Fibroblast of the conjunctiva (primary cell): ENCODE measurements around the gene GIPC1.
"Not testable (repeated sequence)": the region's sequence is repeated elsewhere in the genome, so short reads cannot be mapped to it uniquely, and the experiment has no call there.

Experiments used
- DNase-seq: peaks from one replicate; pipeline ENCODE4 v3.0.0-alpha.2; 2010; ENCODE audit warnings: low read depth

GIPC1 gene, protein sequence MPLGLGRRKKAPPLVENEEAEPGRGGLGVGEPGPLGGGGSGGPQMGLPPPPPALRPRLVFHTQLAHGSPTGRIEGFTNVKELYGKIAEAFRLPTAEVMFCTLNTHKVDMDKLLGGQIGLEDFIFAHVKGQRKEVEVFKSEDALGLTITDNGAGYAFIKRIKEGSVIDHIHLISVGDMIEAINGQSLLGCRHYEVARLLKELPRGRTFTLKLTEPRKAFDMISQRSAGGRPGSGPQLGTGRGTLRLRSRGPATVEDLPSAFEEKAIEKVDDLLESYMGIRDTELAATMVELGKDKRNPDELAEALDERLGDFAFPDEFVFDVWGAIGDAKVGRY

DNA sequence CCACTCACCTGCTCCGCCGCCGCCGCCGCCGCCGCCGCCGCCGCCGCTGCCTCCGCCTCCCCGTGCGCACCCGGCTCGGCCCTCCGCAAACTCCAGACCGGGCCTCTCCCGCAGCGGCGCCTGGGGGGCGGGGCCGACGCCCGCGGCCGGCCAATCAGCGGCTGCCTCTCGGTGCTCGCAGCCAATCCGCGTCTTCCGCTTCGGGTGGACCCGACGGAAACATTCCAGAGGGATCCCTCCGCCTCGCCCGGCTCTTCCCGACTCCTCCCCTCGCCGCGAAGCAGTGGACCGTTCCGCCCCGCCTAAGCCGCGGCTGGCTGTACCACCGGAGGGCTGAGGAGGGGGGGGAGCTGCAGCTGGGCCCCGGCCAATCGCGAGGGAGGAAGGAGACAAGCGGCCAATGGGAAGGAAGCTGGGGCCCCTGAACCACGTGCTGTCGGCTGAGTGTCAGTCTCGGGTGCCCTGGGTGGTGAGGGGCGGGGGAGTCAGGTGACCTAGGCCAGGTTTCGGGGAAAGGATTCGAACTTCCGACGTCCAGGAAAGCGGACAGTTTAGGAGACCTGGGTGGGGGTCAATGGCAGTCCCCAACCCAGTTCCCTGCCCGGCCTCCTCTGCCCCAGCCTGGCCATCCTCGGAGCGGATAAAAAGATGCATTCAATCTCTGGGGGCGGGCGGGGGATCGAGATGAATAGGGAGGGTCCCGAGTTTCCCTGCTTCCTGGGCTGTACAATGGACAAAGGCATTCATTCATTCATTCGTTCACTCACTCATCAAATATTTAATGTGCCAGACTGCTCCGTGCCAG lies at the start of gene GIPC1:
Gene GIPC1, minus strand, starts transcription at position 99 of the 805 bp plus-strand sequence. CDS start 13,151 bp downstream, outside the sequence.
- peak; percentile 97 for DNase-seq

DNA sequence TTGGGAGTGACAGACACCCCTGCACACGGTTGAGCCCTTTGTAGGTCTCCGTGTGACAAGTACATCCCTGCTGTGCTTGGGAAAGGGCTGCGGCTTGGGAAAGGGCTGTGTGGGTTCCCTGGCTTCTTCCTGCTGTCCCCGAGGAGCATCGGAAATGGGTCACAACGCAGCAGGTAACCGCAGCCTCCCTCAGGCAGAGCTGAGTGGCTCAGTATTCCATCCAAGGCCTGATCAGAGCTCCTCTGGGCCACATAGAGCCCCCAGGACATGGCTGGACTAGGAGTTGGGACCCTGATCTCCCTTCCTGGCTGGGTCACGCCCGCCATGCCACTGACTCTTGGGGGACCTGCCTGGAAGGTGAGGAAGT lies 49.8 kb upstream of the GIPC1 start:
- DNase-seq: no peak

DNA sequence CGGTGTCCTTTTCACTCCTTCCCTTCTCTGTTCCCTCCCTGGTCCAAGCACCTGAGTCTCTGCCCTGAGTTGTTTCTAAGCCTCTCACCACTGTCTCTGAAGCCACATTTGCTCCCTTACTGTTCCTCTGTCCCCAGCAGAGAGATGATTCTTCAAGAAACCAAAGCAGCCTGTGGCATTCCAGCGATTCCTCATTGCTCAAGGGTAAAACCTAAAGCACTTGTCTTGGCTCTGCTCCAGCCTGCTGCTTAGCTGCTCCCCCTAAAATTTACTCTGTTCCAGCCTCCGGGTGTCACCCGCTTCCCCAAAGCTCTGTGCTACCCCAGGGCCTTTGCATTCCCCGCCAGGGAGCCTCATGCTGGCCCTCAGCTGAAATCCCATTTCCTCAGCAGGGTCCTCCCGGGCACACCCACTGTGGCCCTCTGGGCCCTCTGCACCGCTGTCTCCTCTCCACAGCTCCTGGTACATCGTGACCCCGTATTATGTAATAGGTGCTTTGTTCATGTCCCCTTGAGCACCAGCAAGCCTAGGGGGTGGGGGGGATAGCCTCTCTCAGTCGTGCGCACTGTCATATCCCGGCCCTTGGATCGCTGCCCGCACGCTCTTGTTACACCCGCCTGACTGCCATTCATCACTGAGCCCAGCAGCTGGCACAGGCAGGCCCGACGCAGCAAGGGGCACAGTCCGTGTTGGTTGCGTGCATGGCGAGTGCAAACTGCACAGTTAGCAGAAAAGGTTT lies 49.2 kb upstream of the GIPC1 start:
- DNase-seq: no peak

DNA sequence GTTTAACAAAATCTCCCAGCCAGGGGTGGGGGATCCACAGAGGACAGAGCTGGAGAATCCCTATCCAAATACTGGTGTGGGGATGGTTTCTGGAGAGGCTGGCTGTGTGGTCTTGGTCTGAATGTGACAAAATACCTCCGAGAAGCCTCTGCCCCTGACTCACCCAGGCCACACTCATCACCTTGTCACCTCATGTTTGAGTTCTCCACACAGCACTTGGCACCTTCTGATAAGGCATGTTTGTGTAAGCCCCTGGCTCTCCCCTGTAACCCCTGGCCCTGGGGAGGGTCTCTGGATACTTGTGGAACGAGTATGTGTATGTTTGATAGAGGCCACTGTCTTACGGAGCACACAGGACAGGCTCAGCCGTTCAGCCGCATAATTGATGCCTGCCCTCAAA lies 48.1 kb upstream of the GIPC1 start:
- no peak for DNase-seq

DNA sequence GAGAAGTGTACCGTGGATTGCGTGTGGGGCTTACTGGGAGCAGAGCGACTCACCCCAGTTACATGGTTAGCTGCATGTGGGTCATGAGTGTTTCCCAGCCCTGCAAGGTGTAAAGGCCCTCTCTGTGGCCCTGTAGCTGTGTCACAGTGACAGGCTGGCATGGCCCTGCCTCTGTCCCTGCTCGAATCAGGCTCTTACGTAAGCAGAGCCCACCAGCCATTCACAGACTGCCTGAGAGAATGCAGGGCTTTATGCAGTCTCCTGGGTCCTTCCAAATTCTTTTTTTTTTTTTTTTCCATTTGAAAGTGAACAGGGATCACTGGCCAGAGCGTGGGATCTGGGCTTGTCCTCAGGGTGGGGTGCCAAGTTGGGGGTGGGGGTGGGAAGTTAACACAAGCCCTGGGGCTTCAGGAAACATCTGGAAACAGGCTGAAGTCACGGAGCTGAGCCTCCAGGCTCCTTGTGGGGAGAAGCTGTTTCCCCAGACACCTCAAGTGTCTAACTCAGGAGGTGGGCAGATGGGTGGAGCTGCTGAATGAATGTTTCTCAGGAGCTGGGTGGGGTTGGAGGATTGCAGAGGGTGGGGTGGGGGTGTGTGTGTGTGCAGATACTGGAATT lies 46.9 kb upstream of the GIPC1 start:
- no peak for DNase-seq

DNA sequence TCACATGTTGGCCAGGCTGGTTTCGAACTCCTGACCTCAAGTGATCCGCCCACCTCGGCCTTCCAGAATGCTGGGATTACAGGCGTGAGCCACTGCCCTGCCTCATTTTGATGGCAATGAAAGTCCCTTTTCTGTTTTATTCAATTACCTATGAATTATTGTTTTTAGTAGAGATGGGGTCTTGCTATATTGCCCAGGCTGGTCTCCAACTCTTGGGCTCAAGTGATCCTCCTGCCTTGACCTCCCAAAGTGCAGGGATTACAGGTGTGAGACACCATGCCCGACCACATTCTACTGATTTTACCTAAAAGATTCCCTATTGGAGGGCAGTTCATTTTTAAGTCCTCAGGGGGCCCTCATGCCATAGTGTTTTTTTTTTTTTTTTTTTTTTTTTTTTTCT lies 46.1 kb upstream of the GIPC1 start:
- not testable (repeated sequence) for DNase-seq

DNA sequence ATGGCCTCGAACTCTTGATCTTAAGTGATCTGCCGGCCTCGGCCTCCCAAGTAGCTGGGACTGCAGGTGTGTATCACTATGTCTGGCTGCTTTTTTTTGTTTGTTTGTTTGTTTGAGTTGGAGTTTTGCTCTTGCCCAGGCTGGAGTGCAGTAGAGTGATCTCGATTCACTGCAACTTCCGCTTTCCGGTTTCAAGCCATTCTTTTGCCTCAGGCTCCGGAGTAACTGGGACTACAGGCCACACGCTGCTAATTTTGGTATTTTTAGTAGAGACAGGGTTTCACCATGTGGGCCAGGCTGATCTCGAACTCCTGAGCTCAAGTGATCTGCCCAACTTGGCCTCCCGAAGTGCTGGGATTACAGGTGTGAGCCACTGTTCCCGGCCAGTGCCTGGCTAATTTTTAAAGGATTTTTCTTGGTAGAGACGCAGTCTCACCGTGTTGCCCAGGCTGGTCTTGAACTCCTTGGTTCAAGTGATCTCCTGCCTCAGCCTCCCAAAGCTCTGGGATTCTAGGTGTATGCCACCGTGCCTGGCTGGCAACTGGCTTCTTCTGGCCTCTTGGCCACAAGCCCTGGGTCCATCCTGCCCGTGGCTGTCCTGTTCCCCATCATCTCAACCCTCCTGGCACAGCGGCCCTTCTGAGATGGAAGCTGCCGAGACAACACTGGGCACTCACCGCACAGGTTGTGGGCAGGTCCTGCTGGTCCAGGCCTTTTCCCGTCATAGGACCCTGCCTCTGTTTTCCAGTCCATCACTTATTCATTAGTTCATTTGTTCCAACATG lies 45.0 kb upstream of the GIPC1 start:
- no peak for DNase-seq

DNA sequence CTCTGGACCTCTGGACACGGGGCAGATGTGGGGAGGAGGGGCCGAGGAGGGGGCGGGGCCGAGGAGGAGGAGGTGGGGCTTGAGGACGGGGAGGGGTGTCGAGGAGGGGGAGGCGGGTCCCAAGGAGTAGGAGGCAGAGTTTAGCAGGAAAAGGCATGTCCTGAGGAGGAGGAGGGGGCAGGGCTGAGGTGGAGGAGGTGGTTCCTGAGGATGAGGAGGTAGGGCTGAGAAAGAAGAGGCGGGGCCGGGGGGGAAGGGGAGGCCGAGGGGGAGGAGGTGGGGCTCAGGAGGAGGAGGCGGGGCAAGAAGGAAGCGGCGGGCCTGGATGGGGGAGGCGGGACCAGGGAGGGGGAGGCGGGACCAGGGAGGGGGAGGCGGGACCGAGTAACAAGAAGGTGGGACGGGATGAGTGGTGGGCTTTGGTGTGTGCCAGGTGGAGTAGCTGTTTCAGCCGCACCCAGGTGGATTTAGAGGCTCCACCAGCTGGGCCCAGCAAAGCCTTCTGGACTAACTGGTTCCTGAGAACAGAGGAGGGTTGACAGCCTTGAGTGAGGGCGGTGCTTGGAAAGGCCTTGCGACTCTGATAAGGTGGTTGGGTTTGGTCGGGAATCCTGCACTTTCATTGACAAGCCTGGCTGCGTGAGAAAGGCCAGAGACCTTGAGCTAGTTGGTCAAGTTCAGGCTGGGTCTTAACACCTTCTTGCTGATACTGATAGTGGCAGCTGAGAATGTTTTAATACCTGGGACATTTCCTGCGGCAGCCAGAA lies 41.2 kb upstream of the GIPC1 start:
- no peak for DNase-seq

DNA sequence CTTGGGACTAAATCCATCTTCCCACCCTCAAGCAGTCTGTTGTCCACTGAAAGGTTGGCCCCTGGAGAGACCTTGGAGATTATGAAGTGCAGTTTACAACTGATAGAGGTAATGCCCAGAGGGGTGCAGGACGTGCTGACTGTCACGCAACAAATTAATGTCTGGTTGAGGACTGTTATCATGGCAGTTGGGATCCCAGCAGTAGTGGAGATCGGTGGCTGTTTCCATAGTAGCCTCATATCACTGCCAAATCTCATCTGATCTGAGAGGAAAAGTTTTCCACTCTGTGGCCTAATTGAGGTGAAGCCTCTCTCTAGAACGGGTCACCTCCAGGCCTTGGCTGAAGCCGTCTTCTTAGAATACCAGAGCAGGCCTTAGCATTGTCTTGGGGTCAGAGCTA lies 37.5 kb upstream of the GIPC1 start:
- DNase-seq: no peak

DNA sequence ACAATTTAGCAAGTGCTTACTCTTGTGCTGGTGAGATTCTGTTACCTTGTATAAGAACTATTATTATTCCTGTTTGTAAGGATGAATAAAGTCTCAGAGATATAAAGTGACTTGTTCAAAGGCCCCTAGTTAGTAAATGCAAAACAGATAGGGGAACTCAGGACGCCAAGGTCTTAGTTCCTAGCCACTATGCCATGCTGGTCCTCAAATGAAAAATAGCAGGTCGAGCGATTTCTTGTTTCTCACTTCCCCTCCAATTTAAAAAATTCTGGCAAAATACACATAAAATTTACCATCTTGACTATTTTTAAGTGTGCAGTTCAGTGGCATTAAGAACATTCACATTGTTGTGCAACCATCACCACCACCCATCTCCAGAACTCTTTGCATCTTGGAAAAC lies 34.6 kb upstream of the GIPC1 start:
- no peak for DNase-seq

DNA sequence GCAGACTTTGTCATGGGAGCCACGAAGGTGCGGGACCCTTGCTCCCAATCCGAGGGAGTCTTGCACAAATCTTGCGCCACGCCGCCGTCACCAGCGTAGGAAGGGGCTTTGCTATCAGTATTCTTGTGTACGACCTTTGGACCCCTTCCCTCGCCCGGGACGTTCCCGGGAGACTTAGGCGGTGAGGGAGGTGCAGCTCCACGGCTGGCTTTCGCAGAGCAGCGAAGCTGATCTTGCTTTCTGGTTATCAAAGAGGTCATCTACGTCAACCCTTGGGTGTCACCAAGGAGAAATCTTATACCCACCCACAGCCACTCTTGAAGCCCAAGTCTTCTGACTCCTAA lies 34.0 kb upstream of the GIPC1 start:
- DNase-seq: no peak

DNA sequence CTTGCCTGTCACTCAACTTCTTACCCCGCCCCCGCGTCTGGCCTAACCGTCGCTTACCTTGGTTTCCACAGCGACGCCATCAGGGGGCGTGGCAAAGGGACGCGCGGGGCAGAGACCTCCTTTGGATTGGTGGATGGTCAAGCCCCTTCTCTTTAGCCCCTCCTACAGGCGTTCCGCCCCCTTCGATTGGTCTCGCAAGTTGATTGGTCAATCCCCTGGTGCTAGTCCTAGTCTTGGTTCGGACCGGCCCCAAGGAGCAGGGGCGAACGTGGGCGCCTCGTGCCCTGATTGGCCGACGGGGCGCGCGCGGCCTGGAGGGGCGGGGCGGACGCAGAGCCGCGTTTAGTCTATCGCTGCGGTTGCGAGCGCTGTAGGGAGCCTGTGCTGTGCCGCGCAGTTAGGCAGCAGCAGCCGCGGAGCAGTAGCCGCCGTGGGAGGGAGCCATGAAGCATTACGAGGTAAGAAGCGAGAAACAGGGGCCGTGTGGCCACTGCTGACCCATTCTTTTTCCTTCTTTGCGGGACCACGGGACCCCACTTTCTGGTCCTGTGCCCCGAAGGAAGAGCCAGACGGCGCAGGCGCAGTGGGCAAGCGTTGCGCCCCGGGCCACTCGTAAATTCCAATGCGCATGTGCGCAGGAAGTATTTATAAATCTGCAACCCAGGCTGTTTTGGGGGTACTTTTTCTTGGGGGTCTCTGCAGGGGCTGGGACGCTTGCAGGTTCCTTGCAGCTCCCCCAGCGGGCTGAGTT lies 33.5 kb upstream of the GIPC1 start, which contains the start of gene TECR:
Gene TECR, plus strand, starts transcription at position 341 of the 751 bp plus-strand sequence. Its CDS starts 103 bp downstream, at position 444.
- peak; percentile 100 for DNase-seq

DNA sequence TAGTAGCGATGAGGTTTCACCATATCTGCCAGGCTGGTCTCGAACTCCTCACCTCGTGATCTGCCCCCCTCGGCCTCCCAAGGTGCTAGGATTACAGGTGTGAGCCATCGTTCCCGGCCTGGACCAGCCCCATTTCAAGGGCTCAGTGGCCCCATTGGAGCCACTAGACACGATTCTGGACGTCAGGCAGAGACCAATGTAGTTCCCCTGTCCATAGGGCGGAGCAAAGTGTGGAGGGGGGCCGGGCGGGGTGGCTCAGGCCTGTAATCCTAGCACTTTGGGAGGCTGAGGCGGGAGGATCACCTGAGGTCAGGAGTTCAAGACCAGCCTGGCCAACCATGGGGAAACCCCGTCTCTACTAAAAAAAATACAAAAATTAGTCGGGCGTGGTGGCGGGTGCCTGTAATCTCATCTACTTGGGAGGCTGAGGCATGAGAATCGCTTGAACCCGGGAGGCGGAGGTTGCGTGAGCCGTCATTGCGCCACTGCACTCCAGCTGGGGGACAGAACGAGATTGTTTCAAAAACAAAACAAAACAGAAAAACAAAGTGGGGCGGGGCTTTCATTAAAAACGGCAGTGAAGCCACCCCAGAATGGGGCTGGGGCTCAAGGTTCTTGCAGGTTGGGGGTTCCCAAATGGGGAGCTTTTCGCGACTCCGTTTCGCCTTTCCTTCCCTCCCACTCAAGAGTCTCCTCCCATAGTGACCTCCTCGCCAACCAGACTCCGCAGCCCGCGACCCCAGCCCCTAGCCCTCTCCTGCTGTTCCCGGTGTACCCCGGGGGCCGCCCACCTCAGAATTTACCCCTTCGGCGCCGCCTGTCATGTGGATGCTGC lies 32.7 kb upstream of the GIPC1 start:
- no peak for DNase-seq

DNA sequence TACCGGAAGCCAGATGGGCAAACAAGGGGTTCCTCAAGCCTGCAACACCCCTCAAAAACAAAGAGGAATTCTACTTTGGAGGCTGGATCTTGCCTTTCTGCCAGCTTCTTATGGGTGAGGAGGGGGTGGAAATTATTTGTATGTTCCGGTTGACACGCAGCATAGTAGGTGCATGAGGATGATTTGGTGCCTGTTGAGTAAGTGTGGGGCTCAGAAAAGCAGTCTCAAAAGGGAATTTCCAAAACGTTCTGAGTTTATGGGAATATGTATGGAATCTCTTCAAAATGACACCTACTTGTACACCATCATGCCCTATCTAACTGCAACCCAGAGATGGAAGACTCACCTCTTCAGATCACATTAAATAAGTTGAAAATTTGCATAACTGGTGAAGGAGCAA lies 30.5 kb upstream of the GIPC1 start:
- DNase-seq: no peak

DNA sequence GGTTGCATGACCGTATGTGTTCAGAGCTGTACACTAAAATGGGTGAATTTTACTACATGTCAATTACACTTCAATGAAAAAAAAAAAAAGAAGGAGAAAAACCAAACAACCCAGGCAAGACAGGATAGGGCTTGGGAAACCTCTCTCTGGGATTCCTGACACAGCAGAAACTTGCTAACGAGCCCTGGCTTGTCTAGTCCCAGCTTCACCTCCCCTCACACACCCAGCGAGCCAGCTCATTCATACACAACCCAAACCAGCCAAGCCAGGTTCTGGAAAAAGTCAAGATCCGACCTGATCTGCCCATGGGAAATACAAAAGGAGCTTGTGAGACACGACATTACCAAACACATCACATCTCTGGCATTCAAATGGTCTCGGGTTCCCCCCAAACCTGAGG lies 29.8 kb upstream of the GIPC1 start:
- DNase-seq: no peak

DNA sequence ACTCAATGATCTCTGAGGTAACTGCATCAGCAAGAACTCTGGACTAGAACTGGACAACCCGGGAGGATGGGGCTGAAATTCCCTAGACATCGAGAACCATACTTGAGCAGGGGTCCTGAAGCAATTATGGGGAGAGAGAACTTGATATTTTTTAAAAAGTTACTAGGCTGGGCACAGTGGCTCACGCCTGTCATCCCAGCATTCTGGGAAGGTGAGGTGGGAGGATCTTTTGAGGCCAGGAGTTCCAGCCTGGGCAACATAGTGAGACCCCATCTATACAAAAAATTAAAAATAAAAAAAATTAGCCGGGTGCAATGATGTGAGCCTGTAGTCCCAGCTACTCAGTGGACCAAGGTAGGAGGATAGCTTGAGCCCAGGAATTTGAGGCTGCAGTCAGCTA lies 24.6 kb upstream of the GIPC1 start:
- no peak for DNase-seq

DNA sequence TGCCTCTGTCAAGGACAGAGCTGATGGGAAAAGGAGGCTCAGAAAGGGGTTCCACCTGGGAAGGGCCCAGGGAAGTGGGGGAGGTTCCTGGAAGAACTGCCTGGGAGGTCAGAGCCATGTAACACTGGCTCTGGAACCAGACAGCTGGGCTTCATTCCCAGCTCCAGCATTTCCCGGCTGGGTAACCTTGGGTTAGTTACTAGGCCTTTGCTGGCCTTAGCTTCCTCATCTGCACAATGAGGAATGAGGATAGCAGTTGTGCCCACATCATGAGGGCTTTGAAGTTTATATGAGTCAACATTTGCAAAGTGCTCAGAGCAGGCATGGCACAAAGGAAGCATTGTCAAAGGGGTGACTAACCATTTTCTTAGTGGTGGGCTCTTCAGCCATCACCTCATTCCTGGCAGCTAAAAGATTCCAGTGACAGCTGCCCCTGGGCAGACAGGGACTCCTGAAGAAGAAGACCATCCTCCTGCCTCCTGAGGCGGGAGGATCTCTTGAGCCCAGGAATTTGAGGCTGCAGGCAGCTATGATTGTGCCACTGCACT lies 24.0 kb upstream of the GIPC1 start:
- no peak for DNase-seq

DNA sequence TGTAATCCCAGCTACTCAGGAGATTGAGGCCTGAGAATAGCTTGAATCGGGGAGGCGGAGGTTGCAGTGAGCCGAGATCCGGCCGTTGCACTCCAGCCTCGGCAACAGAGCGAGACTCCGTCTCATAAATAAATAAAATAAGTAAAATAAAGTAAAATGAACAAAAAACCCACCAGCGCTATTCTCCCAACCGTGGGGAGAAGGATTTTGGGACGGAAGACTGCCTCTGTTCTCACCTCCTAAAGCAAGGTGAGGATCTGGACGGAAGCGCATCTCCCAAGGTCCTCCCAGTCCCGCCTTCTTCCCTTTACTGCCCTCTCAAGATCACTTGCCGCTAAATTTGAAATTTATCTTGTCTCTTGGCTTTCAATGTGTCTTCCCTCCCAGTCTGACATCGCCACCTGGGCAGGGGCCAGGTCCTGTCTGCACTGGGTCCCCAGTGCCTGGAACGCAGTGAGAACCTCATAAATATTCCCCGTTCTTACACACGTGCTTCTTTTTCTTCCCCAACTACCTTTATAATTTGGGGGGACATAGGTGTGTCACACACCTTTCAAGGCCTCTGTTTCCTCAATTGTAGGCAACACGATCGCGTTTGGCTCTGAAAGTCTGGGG lies 23.4 kb upstream of the GIPC1 start:
- DNase-seq: no peak
